Neutrophil (primary cell): ENCODE data around the gene TMEM114.
"Not testable (repeated sequence)": the region's sequence is repeated elsewhere in the genome, so short reads cannot be mapped to it uniquely, and the experiment has no call there.

Experiments
- H3K27ac ChIP-seq: fragments of 200-600 bp; sonication (generic); 2 replicates; pipeline ENCODE4 v1.5.1; 2016; ENCODE audit warnings: mild to moderate bottlenecking, moderate library complexity
- H3K27me3 ChIP-seq: fragments of 200-600 bp; sonication (generic); 2 replicates; pipeline ENCODE4 v1.6.0; 2016; ENCODE audit warnings: mild to moderate bottlenecking
- H3K36me3 ChIP-seq: fragments of 200-600 bp; sonication (generic); 2 replicates; pipeline ENCODE4 v1.5.1; 2017
- H3K4me1 ChIP-seq, 2 experiments: fragments of 200-600 bp in 1 of 2; sonication (generic) in 1 of 2; 1 replicate in 1 of 2; 2 replicates in 1 of 2; pipeline versions ENCODE4 v1.5.1 to v1.6.1; 2013 to 2016; ENCODE audit warnings: low read depth in 1 of 2, low read length in 1 of 2, mild to moderate bottlenecking in 1 of 2, moderate library complexity in 1 of 2; ENCODE audit not compliant: control insufficient read depth in 1 of 2, insufficient read depth in 1 of 2
- H3K4me3 ChIP-seq, 2 experiments: fragments of 200-600 bp in 1 of 2; sonication (generic) in 1 of 2; 1 replicate in 1 of 2; 2 replicates in 1 of 2; pipeline ENCODE4 v1.5.1; 2013 to 2016; ENCODE audit warnings: low read depth in 1 of 2, low read length in 1 of 2, mild to moderate bottlenecking in 1 of 2, moderate library complexity in 1 of 2
- H3K9me3 ChIP-seq: fragments of 200-600 bp; sonication (generic); 2 replicates; pipeline ENCODE4 v1.5.1; 2016
- CTCF ChIP-seq: fragments of 200-600 bp; sonication (generic); IDR thresholded peaks from 2 replicates; pipeline ENCODE4 v1.5.1; 2016; ENCODE audit warnings: antibody characterized with exemption

The TMEM114 gene

DNA sequence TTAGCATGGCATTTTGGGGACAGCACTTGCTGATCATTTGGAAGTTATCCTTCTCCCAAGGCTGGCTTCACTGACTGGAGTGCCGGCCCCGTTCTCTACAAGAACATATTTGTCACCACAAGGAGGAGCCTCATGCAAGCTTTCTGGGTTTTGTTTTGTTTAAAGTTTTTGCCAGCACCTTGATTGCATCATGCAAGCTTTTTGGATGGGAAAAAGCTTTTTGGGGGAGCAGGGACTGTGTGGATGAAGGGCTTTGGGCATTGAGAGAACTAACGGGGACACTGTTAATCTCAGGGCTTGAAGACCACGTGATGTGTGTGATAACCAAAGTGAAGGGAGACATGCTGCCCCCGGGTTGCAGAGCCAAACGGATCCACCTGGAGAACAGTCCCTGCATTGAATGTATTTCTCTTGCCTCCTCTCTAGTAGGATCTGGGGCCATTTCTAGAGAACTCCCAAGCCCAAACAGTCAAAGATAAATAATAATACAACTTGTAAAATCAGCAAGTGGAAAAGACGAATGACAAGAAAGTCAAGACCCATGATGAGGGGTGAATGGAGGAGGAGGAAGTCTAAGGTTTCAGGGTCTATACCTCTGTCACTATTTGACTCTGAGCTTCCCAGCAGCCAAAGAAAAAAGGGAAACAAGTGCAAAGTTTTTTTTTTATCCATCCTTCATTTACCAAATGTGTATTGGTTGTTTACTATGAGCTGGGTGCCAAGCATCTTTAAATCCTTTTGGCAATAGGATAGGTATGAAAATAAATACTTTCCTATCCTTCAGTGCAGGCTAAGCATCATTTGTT lies 17.2 kb downstream of the TMEM114 start:
- H3K27me3 ChIP-seq: peaks cover 66% of the 10 kb centered on the region
- no peaks in the 10 kb centered on the region for H3K4me1 ChIP-seq
- H3K27ac ChIP-seq: no peak overlapping the region
- H3K4me3 ChIP-seq: no peak overlapping the region
- H3K36me3 ChIP-seq: no peaks in the 10 kb centered on the region
- no peaks in the 10 kb centered on the region for H3K9me3 ChIP-seq
- TF ChIP-seq CTCF: peak; percentile 35

GRCh38 chr16:8572063-8572918 lies 18.0 kb downstream of the TMEM114 start:
- Histone ChIP-seq H3K4me3 (no peak overlapping the region), H3K27ac (no peak overlapping the region), H3K4me1 (peaks cover 2 to 6% of the 10 kb centered on the region in 2 experiments), H3K27me3 (peaks cover 66% of the 10 kb centered on the region), H3K36me3 (no peaks in the 10 kb centered on the region), H3K9me3 (no peaks in the 10 kb centered on the region)
- no peak for TF ChIP-seq CTCF

GRCh38 chr16:8571061-8571596 lies 19.2 kb downstream of the TMEM114 start:
- no peak for TF ChIP-seq CTCF
- Histone ChIP-seq H3K4me1 (peaks cover 2 to 6% of the 10 kb centered on the region in 2 experiments), H3K27me3 (peaks cover 64% of the 10 kb centered on the region), H3K9me3 (no peaks in the 10 kb centered on the region), H3K4me3 (no peak overlapping the region), H3K27ac (no peak overlapping the region), H3K36me3 (no peaks in the 10 kb centered on the region)

DNA sequence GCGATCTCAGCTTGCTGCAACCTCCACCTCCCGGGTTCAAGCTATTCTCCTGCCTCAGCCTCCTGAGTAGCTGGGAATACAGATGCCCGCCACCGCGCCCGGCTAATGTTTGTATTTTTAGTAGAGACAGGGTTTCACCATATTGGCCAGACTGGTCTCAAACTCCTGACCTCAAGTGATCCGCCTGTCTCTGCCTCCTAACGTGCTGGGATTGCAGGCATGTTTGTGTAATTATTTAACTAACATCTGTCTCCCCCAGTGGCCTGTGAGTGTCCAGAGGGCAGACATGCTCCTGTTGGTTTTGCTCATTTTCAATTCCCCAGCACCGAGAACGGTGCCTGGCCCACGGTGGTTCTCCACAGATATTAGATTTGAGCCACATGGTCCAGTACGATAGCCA lies 19.9 kb downstream of the TMEM114 start:
- H3K9me3 ChIP-seq, H3K4me1 ChIP-seq, H3K27ac ChIP-seq, H3K36me3 ChIP-seq, H3K4me3 ChIP-seq: not testable (repeated sequence)
- H3K27me3 ChIP-seq: peaks cover 62% of the 10 kb centered on the region

DNA sequence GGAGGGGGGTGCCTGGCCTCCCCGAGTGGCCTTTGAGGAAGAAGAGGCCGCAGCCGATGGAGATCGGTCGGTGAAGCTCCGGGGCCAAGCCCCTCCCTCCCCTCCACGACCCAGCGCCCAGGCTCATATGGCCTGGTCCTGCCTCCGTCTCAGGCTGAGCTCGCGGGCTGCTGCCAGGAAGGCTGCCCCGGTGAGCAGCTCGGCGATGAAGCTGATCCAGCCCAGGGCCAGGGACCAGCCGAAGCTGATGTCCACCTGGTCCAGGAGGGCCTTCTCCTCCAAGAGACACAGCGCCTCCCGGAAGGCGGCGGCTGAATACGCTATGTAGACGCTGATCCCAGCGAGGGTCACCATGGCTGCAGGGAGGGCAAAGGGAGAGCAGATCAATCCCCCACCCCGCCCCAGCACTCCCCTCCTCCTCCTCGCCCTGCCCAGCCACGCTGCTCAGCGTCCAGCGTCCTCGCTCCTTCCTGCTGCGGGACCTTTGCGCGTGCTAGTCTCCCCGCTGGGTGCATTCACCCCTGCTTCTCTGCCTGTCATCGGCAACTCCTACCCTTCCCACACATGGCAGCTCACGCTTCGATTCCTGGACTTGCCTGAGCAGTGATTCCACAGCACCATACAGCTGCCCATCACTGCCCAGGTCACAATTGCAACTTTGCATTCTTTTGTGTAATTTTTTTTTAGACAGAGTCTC lies 20.5 kb downstream of the TMEM114 start:
- H3K9me3 ChIP-seq: no peaks in the 10 kb centered on the region
- no peak overlapping the region for H3K4me3 ChIP-seq
- peaks cover 66% of the 10 kb centered on the region for H3K27me3 ChIP-seq
- no peak overlapping the region for H3K27ac ChIP-seq
- peaks cover 2 to 6% of the 10 kb centered on the region in 2 experiments for H3K4me1 ChIP-seq
- H3K36me3 ChIP-seq: no peaks in the 10 kb centered on the region
- no peak for TF ChIP-seq CTCF
